H9 (cell line): ENCODE measurements around the gene TM4SF5. TPM values are rescaled to one million over a fixed set of nuclear protein-coding genes. Genes with fewer than 3 reads are reported as not detected.

Experiments
- DNase-seq: peaks from one replicate; pipeline ENCODE4 v3.0.0-alpha.2; 2017
- H2AFZ ChIP-seq: one replicate; pipeline ENCODE4 v1.6.1; 2013; ENCODE audit warnings: mild to moderate bottlenecking, low read length, control low read depth, moderate library complexity
- H2AK5ac ChIP-seq: 2 replicates; pipeline ENCODE4 v1.6.1; 2013; ENCODE audit warnings: low read length, control low read depth, mixed read lengths; ENCODE audit not compliant: insufficient read length
- H2BK120ac ChIP-seq: one replicate; pipeline ENCODE4 v1.6.1; 2013; ENCODE audit warnings: low read depth, mild to moderate bottlenecking, low read length, control low read depth, inconsistent platforms; ENCODE audit not compliant: poor library complexity, severe bottlenecking
- H2BK12ac ChIP-seq: 2 replicates; pipeline ENCODE4 v1.6.1; 2013; ENCODE audit warnings: low read length, control low read depth, mixed read lengths, low read depth; ENCODE audit not compliant: insufficient read length
- H2BK15ac ChIP-seq: 2 replicates; pipeline ENCODE4 v1.6.1; 2013; ENCODE audit warnings: low read depth, low read length, control low read depth
- H2BK20ac ChIP-seq: one replicate; pipeline ENCODE4 v1.6.1; 2013; ENCODE audit warnings: low read depth, mild to moderate bottlenecking, low read length, control low read depth, inconsistent platforms; ENCODE audit not compliant: poor library complexity, severe bottlenecking
- H2BK5ac ChIP-seq: 2 replicates; pipeline ENCODE4 v1.6.1; 2013; ENCODE audit warnings: low read length, control low read depth, mixed read lengths; ENCODE audit not compliant: insufficient read length
- H3K14ac ChIP-seq: 2 replicates; pipeline ENCODE4 v1.6.1; 2013; ENCODE audit warnings: low read length, control low read depth; ENCODE audit not compliant: insufficient read depth
- H3K18ac ChIP-seq: 2 replicates; pipeline ENCODE4 v1.6.1; 2013; ENCODE audit warnings: low read depth, mild to moderate bottlenecking, mixed read lengths, low read length, control low read depth; ENCODE audit not compliant: insufficient read length
- H3K23ac ChIP-seq: 2 replicates; pipeline ENCODE4 v1.6.1; 2013; ENCODE audit warnings: low read length, control low read depth, mixed read lengths, low read depth; ENCODE audit not compliant: insufficient read length
- H3K23me2 ChIP-seq: 2 replicates; pipeline ENCODE4 v1.6.1; 2013; ENCODE audit warnings: low read depth, mild to moderate bottlenecking, mixed read lengths, low read length, control low read depth; ENCODE audit not compliant: insufficient read length, poor library complexity, severe bottlenecking
- H3K27ac ChIP-seq: 2 replicates; pipeline ENCODE4 v1.5.1; 2013; ENCODE audit warnings: low read length, control low read depth, mixed read lengths, low read depth; ENCODE audit not compliant: insufficient read length
- H3K27me3 ChIP-seq: 2 replicates; pipeline ENCODE4 v1.6.1; 2013; ENCODE audit warnings: low read length, control low read depth, inconsistent platforms; ENCODE audit not compliant: insufficient read depth
- H3K4ac ChIP-seq: 2 replicates; pipeline ENCODE4 v1.6.1; 2013; ENCODE audit warnings: low read depth, mild to moderate bottlenecking, control low read depth, inconsistent platforms, low read length, moderate library complexity
- H3K4me1 ChIP-seq: 2 replicates; pipeline ENCODE4 v1.6.1; 2013; ENCODE audit warnings: low read length, control low read depth, inconsistent platforms; ENCODE audit not compliant: insufficient read depth
- H3K4me2 ChIP-seq: 2 replicates; pipeline ENCODE4 v1.6.1; 2013; ENCODE audit warnings: low read length, control low read depth, mixed read lengths; ENCODE audit not compliant: insufficient read length, insufficient read depth
- H3K56ac ChIP-seq: 2 replicates; pipeline ENCODE4 v1.6.1; 2013; ENCODE audit warnings: low read depth, mild to moderate bottlenecking, mixed read lengths, low read length, control low read depth; ENCODE audit not compliant: insufficient read length
- H3K79me1 ChIP-seq: 2 replicates; pipeline ENCODE4 v1.6.1; 2013; ENCODE audit warnings: low read depth, mild to moderate bottlenecking, moderate library complexity, low read length, control low read depth, inconsistent platforms; ENCODE audit not compliant: insufficient read depth, poor library complexity, severe bottlenecking
- H3K79me2 ChIP-seq: 2 replicates; pipeline ENCODE4 v1.6.1; 2013; ENCODE audit warnings: low read length, control low read depth, inconsistent platforms; ENCODE audit not compliant: insufficient read depth
- H3K9ac ChIP-seq: 2 replicates; pipeline ENCODE4 v1.6.1; 2013; ENCODE audit warnings: low read length, control low read depth, mixed read lengths; ENCODE audit not compliant: insufficient read length; ENCODE audit errors: extremely low read depth
- H3K9me3 ChIP-seq: one replicate; pipeline ENCODE4 v1.6.1; 2013; ENCODE audit warnings: low read depth, low read length, inconsistent platforms; ENCODE audit not compliant: control insufficient read depth
- H3T11ph ChIP-seq: one replicate; pipeline ENCODE4 v1.6.1; 2013; ENCODE audit warnings: mild to moderate bottlenecking, low read length, control low read depth, inconsistent platforms
- H4K20me1 ChIP-seq: one replicate; pipeline ENCODE4 v1.6.1; 2013; ENCODE audit not compliant: control insufficient read depth, insufficient read length, insufficient read depth
- H4K5ac ChIP-seq: 2 replicates; pipeline ENCODE4 v1.6.1; 2013; ENCODE audit warnings: low read depth, mild to moderate bottlenecking, mixed read lengths, low read length, control low read depth; ENCODE audit not compliant: insufficient read length
- H4K8ac ChIP-seq: replicated peaks from 2 replicates; pipeline ENCODE4 v1.6.1; 2013; ENCODE audit warnings: low read length, control low read depth, mixed read lengths, low read depth; ENCODE audit not compliant: insufficient read length
- H4K91ac ChIP-seq: 2 replicates; pipeline ENCODE4 v1.6.1; 2013; ENCODE audit warnings: low read depth, mild to moderate bottlenecking, moderate library complexity, mixed read lengths, low read length, control low read depth; ENCODE audit not compliant: insufficient read length
- H3K27ac Mint-ChIP-seq, 3 experiments: 2 replicates in 2 of 3; 3 replicates in 1 of 3; pipeline ENCODE4 v1.8.0; 2020 to 2021; ENCODE audit warnings: mixed read lengths in 3 of 3, mild to moderate bottlenecking in 1 of 3, moderate library complexity in 1 of 3
- H3K27me3 Mint-ChIP-seq: 2 replicates; pipeline ENCODE4 v1.8.0; 2021; ENCODE audit warnings: low read depth, mild to moderate bottlenecking, moderate library complexity, mixed read lengths
- H3K36me3 Mint-ChIP-seq, 3 experiments: 2 replicates in 2 of 3; 3 replicates in 1 of 3; pipeline ENCODE4 v1.8.0; 2020 to 2021; ENCODE audit warnings: low read depth in 3 of 3, mixed read lengths in 3 of 3; ENCODE audit not compliant: insufficient read depth in 1 of 3
- H3K4me1 Mint-ChIP-seq, 2 experiments: 2 replicates each; pipeline ENCODE4 v1.8.0; 2020; ENCODE audit warnings: mixed read lengths in 2 of 2
- H3K4me3 Mint-ChIP-seq, 2 experiments: 2 replicates in 1 of 2; 3 replicates in 1 of 2; pipeline ENCODE4 v1.8.0; 2020 to 2021; ENCODE audit warnings: mild to moderate bottlenecking in 2 of 2, mixed read lengths in 2 of 2, moderate library complexity in 1 of 2
- H3K9me3 Mint-ChIP-seq, 2 experiments: 2 replicates in 1 of 2; 3 replicates in 1 of 2; pipeline ENCODE4 v1.8.0; 2020; ENCODE audit warnings: mild to moderate bottlenecking in 2 of 2, mixed read lengths in 2 of 2, moderate library complexity in 1 of 2
- CTCF ChIP-seq: fragments of 200-600 bp; sonication (generic); conservative IDR thresholded peaks from 3 replicates; pipeline ENCODE4 v1.8.0; 2021; ENCODE audit warnings: antibody characterized with exemption, mild to moderate bottlenecking
- WGBS: extraction: QIAGEN DNeasy Blood & Tissue Kit; methylation state at CpG from one replicate; pipeline ENCODE4 v1.1.7; 2013; ENCODE audit warnings: missing lambda C conversion rate, low lambda C conversion rate, mixed read lengths; ENCODE audit not compliant: insufficient read length; ENCODE audit errors: extremely low coverage; 5-methylcytosine and 5-hydroxymethylcytosine counted together
- total RNA-seq: library from RNA; stranded (reverse); gene quantifications from 2 replicates; pipeline ENCODE4 v1.2.1, GENCODE V29; 2021

TM4SF5 gene
- total RNA-seq, 1 experiment from 2014 or later, result not detected

- H3K79me2 ChIP-seq, result no peaks in the 10 kb centered on the region
- no peak overlapping the region for H2BK15ac ChIP-seq
- H4K8ac ChIP-seq, result no peak overlapping the region
- no peak overlapping the region for H2BK5ac ChIP-seq
- no peak overlapping the region for H3K18ac ChIP-seq
- H3K79me1 ChIP-seq, result no peaks in the 10 kb centered on the region
- H2BK20ac ChIP-seq, result no peak overlapping the region
- H3K4me1 Mint-ChIP-seq, result peaks cover 7 to 8% of the 10 kb centered on the region in 2 experiments
- no peak overlapping the region for H3K56ac ChIP-seq
- H2AK5ac ChIP-seq, result no peak overlapping the region
- no peak for DNase-seq
- H3K4me2 ChIP-seq, result no peak overlapping the region
- H4K20me1 ChIP-seq, result no peaks in the 10 kb centered on the region
- H4K5ac ChIP-seq, result no peak overlapping the region
- no peak for TF ChIP-seq CTCF
- H2BK120ac ChIP-seq, result no peak overlapping the region
- H3K4me3 Mint-ChIP-seq, result no peak overlapping the region; a peak in 1 of 5 replicates
- no peak overlapping the region for H3T11ph ChIP-seq
- peaks cover 2% of the 10 kb centered on the region in 2 experiments; a peak in 4 of 5 replicates for H3K9me3 Mint-ChIP-seq
- no peak overlapping the region for H3K27ac ChIP-seq
- peaks cover 25 to 66% (median 55%) of the 10 kb centered on the region in 3 experiments for H3K36me3 Mint-ChIP-seq
- peaks cover 2% of the 10 kb centered on the region for H3K23me2 ChIP-seq
- no peak overlapping the region for H3K4ac ChIP-seq
- no peak overlapping the region; a peak in 1 of 7 replicates for H3K27ac Mint-ChIP-seq
- no peak overlapping the region for H2BK12ac ChIP-seq
- H2AFZ ChIP-seq, result no peak overlapping the region
- H3K27me3 Mint-ChIP-seq, result no peaks in the 10 kb centered on the region
- no peak overlapping the region for H3K14ac ChIP-seq
- no peak overlapping the region for H4K91ac ChIP-seq
- no peak overlapping the region for H3K23ac ChIP-seq
- WGBS, result no CpG with 5 or more reads among the region's 7 CpGs
- no peaks in the 10 kb centered on the region for H3K27me3 ChIP-seq
- H3K9me3 ChIP-seq, result no peaks in the 10 kb centered on the region
- no peaks in the 10 kb centered on the region for H3K4me1 ChIP-seq
- H3K9ac ChIP-seq, result no peak overlapping the region
These were observed 41.0 kb downstream of the TM4SF5 start for GRCh38 chr17:4812690-4813089.
